SIG-M5 treated with dmso at 0.1 percent for 504 hours (cell line): ENCODE measurements around the gene HOMER2.
A peak's percentile ranks its signal among the peaks of the same experiment; 100 is the strongest.
"Not testable (repeated sequence)": the region's sequence is repeated elsewhere in the genome, so short reads cannot be mapped to it uniquely, and the experiment has no call there.

Experiments used
- DNase-seq: peaks from one replicate; lab custom pipeline; 2025; ENCODE audit not compliant: unreplicated experiment; lab: John Stamatoyannopoulos, UW

Gene HOMER2

GRCh38 chr15:82900511-82901060 lies 51.9 kb downstream of the HOMER2 start:
- DNase-seq, result no peak

GRCh38 chr15:82898961-82899360 lies 53.6 kb downstream of the HOMER2 start:
- no peak for DNase-seq

GRCh38 chr15:82895983-82896382 lies 56.5 kb downstream of the HOMER2 start:
- no peak for DNase-seq

GRCh38 chr15:82894971-82895520 lies 57.5 kb downstream of the HOMER2 start:
- no peak for DNase-seq

GRCh38 chr15:82893473-82893872 lies 59.0 kb downstream of the HOMER2 start:
- not testable (repeated sequence) for DNase-seq

GRCh38 chr15:82892573-82892972 lies 59.9 kb downstream of the HOMER2 start:
- DNase-seq, result no peak

GRCh38 chr15:82890995-82891390 lies 61.5 kb downstream of the HOMER2 start:
- DNase-seq, result no peak

- no peak for DNase-seq
Measured at GRCh38 chr15:82890338-82890994, 62.1 kb downstream of the HOMER2 start.

GRCh38 chr15:82882273-82882928 lies 70.1 kb downstream of the HOMER2 start:
- DNase-seq, result no peak

- no peak for DNase-seq
Measured at GRCh38 chr15:82881747-82882146, 70.8 kb downstream of the HOMER2 start.

- DNase-seq, result no peak
Measured at GRCh38 chr15:82880704-82881103, 71.8 kb downstream of the HOMER2 start.

GRCh38 chr15:82878325-82878724 lies 74.2 kb downstream of the HOMER2 start:
- DNase-seq, result no peak

- DNase-seq, result no peak
Measured at GRCh38 chr15:82877825-82878224, 74.7 kb downstream of the HOMER2 start.

- no peak for DNase-seq
Measured at GRCh38 chr15:82875411-82876003, 77.0 kb downstream of the HOMER2 start.

GRCh38 chr15:82874961-82875360 lies 77.6 kb downstream of the HOMER2 start:
- no peak for DNase-seq

GRCh38 chr15:82874267-82874666 lies 78.3 kb downstream of the HOMER2 start:
- no peak for DNase-seq

- DNase-seq, result no peak
Measured at GRCh38 chr15:82873000-82873680, 79.4 kb downstream of the HOMER2 start.

- DNase-seq, result no peak
Measured at GRCh38 chr15:82871832-82872484, 80.6 kb downstream of the HOMER2 start.

GRCh38 chr15:82871358-82871757 lies 81.2 kb downstream of the HOMER2 start:
- no peak for DNase-seq

GRCh38 chr15:82870727-82871320 lies 81.7 kb downstream of the HOMER2 start:
- DNase-seq, result peak; percentile 43
